A549 (cell line): ENCODE results near the gene ADD2. TPM values are rescaled to one million over a fixed set of nuclear protein-coding genes. Genes with fewer than 3 reads are reported as not detected.

ENCODE experiments used
- ATAC-seq, 2 experiments: fragments of 200-7000 bp in 1 of 2; fragments of >200 bp in 1 of 2; cut with Nextera tagmentation in 1 of 2; cut with Tn5 transposase in 1 of 2; 3 replicates each; pipeline versions ENCODE4 v1.8.0 to v1.9.1; 2018 to 2020; ENCODE audit warnings: mild to moderate bottlenecking in 1 of 2, moderate library complexity in 1 of 2
- CTCF ChIA-PET: fragments of 300-600 bp; sonication (Branson Sonifier 250); formaldehyde crosslinking; extraction: SDS; loops from one replicate; lab custom pipeline; 2021; ENCODE audit warnings: antibody characterized with exemption, inconsistent platforms; lab: Yijun Ruan, JAX
- POLR2A ChIA-PET: fragments of 350-600 bp; formaldehyde crosslinking; extraction: SDS; loops from one replicate; lab custom pipeline; 2021; ENCODE audit warnings: antibody characterized with exemption, inconsistent platforms; lab: Yijun Ruan, JAX
- DNase-seq, 2 experiments: peaks; one replicate each; pipeline versions ENCODE4 v3.0.0 to v3.0.0-alpha.2; 2011 to 2016; ENCODE audit warnings: low read depth in 1 of 2, low spot score in 1 of 2
- FAIRE-seq: peaks from 2 replicates; lab custom pipeline; 2011; peaks lifted over from hg19 to GRCh38; lab: Jason Lieb, UNC
- H3K27ac ChIP-seq, 2 experiments: fragments of >200 bp; sonication (Bioruptor Twin); formaldehyde crosslinking; 3 replicates each; pipeline ENCODE4 v1.5.1; 2016 to 2017
- H3K4me1 ChIP-seq: fragments of >200 bp; sonication (Bioruptor Twin); formaldehyde crosslinking; 3 replicates; pipeline ENCODE4 v1.6.1; 2016
- H3K4me2 ChIP-seq: fragments of >200 bp; sonication (Bioruptor Twin); formaldehyde crosslinking; 3 replicates; pipeline ENCODE4 v1.6.1; 2016
- H3K4me3 ChIP-seq: fragments of >200 bp; sonication (Bioruptor Twin); formaldehyde crosslinking; 3 replicates; pipeline ENCODE4 v1.5.1; 2016
- H3K9me3 ChIP-seq: fragments of >200 bp; sonication (Bioruptor Twin); formaldehyde crosslinking; 3 replicates; pipeline ENCODE4 v1.6.1; 2016
- ATOH8 ChIP-seq: fragments of 250-450 bp; sonication (Bioruptor Pico); IDR thresholded peaks from 2 replicates; pipeline ENCODE4 v1.5.0; 2020; ENCODE audit warnings: low read depth, mild to moderate bottlenecking, moderate library complexity
- BCL3 ChIP-seq: fragments of >200 bp; sonication (Bioruptor Twin); formaldehyde crosslinking; IDR thresholded peaks from 3 replicates; pipeline ENCODE4 v1.6.1; 2016
- CBX8 ChIP-seq: fragments of 200-600 bp; sonication (generic); IDR thresholded peaks from 2 replicates; pipeline ENCODE4 v1.6.1; 2016
- CHD2 ChIP-seq: fragments of 150-350 bp; IDR thresholded peaks from 2 replicates; pipeline ENCODE4 v1.6.1; 2014; ENCODE audit warnings: low read length; ENCODE audit not compliant: partially characterized antibody
- CHD4 ChIP-seq: fragments of 200-600 bp; sonication (generic); IDR thresholded peaks from 2 replicates; pipeline ENCODE4 v1.6.1; 2016; ENCODE audit warnings: antibody characterized with exemption, mild to moderate bottlenecking, borderline replicate concordance
- CTCF ChIP-seq: fragments of >200 bp; sonication (Bioruptor Twin); formaldehyde crosslinking; IDR thresholded peaks from 3 replicates; pipeline ENCODE4 v1.5.1; 2016
- E2F6 ChIP-seq: IDR thresholded peaks from 2 replicates; pipeline ENCODE4 v1.6.1; 2012; ENCODE audit warnings: low read depth, borderline replicate concordance
- FOSB ChIP-seq: fragments of 250-450 bp; sonication (Bioruptor Pico); IDR thresholded peaks from 2 replicates; pipeline ENCODE4 v1.5.0; 2020; ENCODE audit warnings: mild to moderate bottlenecking, moderate library complexity
- HDAC2 ChIP-seq: fragments of 200-600 bp; sonication (generic); IDR thresholded peaks from 2 replicates; pipeline ENCODE4 v1.6.1; 2016
- HEYL ChIP-seq: fragments of 250-450 bp; sonication (Bioruptor Pico); IDR thresholded peaks from 2 replicates; pipeline ENCODE4 v1.8.0; 2021; ENCODE audit warnings: mild to moderate bottlenecking, moderate library complexity
- HMGXB4 ChIP-seq: fragments of 250-450 bp; sonication (Bioruptor Pico); IDR thresholded peaks from 2 replicates; pipeline ENCODE4 v1.5.0; 2021; ENCODE audit warnings: mild to moderate bottlenecking, moderate library complexity, borderline replicate concordance
- KDM1A ChIP-seq: fragments of 200-600 bp; sonication (generic); IDR thresholded peaks from 2 replicates; pipeline ENCODE4 v1.6.1; 2016; ENCODE audit warnings: low read depth, mild to moderate bottlenecking
- POLR2AphosphoS2 ChIP-seq: conservative IDR thresholded peaks from 2 replicates; pipeline ENCODE4 v1.6.1; 2012; ENCODE audit warnings: low read length, improper control_type of control experiment, inconsistent platforms
- REST ChIP-seq: fragments of 200-600 bp; sonication (generic); IDR thresholded peaks from 2 replicates; pipeline ENCODE4 v1.6.1; 2016; ENCODE audit warnings: antibody characterized with exemption, mild to moderate bottlenecking, moderate library complexity
- RNF2 ChIP-seq: fragments of 200-600 bp; sonication (generic); IDR thresholded peaks from 2 replicates; pipeline ENCODE4 v1.6.1; 2016; ENCODE audit warnings: low read depth, mild to moderate bottlenecking, antibody characterized with exemption, moderate library complexity, borderline replicate concordance
- SREBF2 ChIP-seq: fragments of 450-650 bp; IDR thresholded peaks from 2 replicates; pipeline ENCODE4 v1.6.1; 2014; ENCODE audit warnings: mild to moderate bottlenecking, moderate library complexity
- ZC3H11A ChIP-seq: fragments of 450-650 bp; IDR thresholded peaks from 2 replicates; pipeline ENCODE4 v1.6.1; 2014; ENCODE audit warnings: antibody characterized with exemption, mild to moderate bottlenecking
- ZNF302 ChIP-seq: fragments of 250-450 bp; sonication (Bioruptor Pico); IDR thresholded peaks from 2 replicates; pipeline ENCODE4 v1.9.0; 2021; ENCODE audit warnings: inconsistent platforms, mild to moderate bottlenecking, moderate library complexity
- WGBS: methylation state at CpG from one replicate; pipeline ENCODE4 v1.1.6; 2017; ENCODE audit errors: missing lambda C conversion rate; 5-methylcytosine and 5-hydroxymethylcytosine counted together
- polyA plus RNA-seq, 4 experiments: library from polyadenylated mRNA; depleted of rRNA in 3 of 4; stranded (reverse); fragments of >200 nt; fragmentation: RNase III in 1 of 4; extraction: RNeasy Plus Mini Kit Qiagen cat#74134 plus additional on column Dnase treatment in 1 of 4; gene quantifications; 2 replicates in 3 of 4; 3 replicates in 1 of 4; pipeline ENCODE4 v1.2.3, GENCODE V29; 2011 to 2017

The ADD2 gene
- polyA plus RNA-seq, 2 of the 4 experiments (the other 2 are of a cell fraction): 18.0 to 25.5 TPM

- POLR2A ChIA-PET: no interaction called here
- TF ChIP-seq RNF2 (no peak), CTCF (no peak), ATOH8 (no peak), BCL3 (no peak), SREBF2 (no peak), FOSB (CRISPR knock-in tag) (no peak), HMGXB4 (no peak), ZC3H11A (no peak), ZNF302 (CRISPR knock-in tag) (no peak), REST (no peak), E2F6 (no peak), CBX8 (no peak), KDM1A (no peak), CHD4 (no peak), CHD2 (no peak)
- TF ChIP-seq, all 56 proteins: peak for 0
- H3K4me2 ChIP-seq: no peak overlapping the region
- CTCF ChIA-PET: interaction anchor here (1.0 to 6.4 kb wide), 11 partner anchors 8 to 472 kb away, joined by 3 to 52 read pairs (median 6); partner anchors contain the start of genes ADD2 and FIGLA
- H3K4me1 ChIP-seq: peaks cover 23% of the 10 kb centered on the region
- no peak for ATAC-seq
- 92% methylated on average over 3 of the region's 3 CpGs for WGBS
- FAIRE-seq: no peak
- H3K27ac ChIP-seq: no peak overlapping the region
- DNase-seq: no peak
- H3K9me3 ChIP-seq: no peaks in the 10 kb centered on the region
- no peak overlapping the region for H3K4me3 ChIP-seq
These were observed 8.3 kb upstream of the ADD2 start for GRCh38 chr2:70776266-70776665.

GRCh38 chr2:70775141-70775540 lies 7.1 kb upstream of the ADD2 start:
- CTCF ChIA-PET: interaction anchor here (0.6 to 6.4 kb wide), 18 partner anchors 10 to 471 kb away, joined by 3 to 52 read pairs (median 4); partner anchors contain the start of gene FIGLA
- H3K4me1 ChIP-seq: peaks cover 20% of the 10 kb centered on the region
- TF ChIP-seq POLR2AphosphoS2 (no peak), HEYL (no peak), CHD2 (no peak), SREBF2 (no peak), HDAC2 (no peak)
- H3K27ac ChIP-seq: no peak overlapping the region
- POLR2A ChIA-PET: no interaction called here
- H3K4me3 ChIP-seq: no peak overlapping the region
- H3K4me2 ChIP-seq: no peak overlapping the region
- H3K9me3 ChIP-seq: no peaks in the 10 kb centered on the region
- 34% methylated on average over 2 of the region's 2 CpGs for WGBS
- DNase-seq (no peak), ATAC-seq (no peak), FAIRE-seq (no peak)
